Gastroesophageal sphincter (tissue), 3 donors: ENCODE measurements around the gene ARHGEF37.

Experiments used
- CTCF ChIP-seq, 4 experiments: fragments of 200-600 bp in 2 of 4; fragments of 450-650 bp in 2 of 4; sonication (generic) in 1 of 4; IDR thresholded peaks; one replicate each; pipeline ENCODE4 v1.5.1; 2017 to 2019; ENCODE audit warnings: antibody characterized with exemption in 4 of 4, mild to moderate bottlenecking in 2 of 4, moderate library complexity in 2 of 4
- EP300 ChIP-seq: sonication (generic); formaldehyde crosslinking; IDR thresholded peaks from one replicate; pipeline ENCODE4 v1.6.1; 2017; ENCODE audit warnings: antibody characterized with exemption, mild to moderate bottlenecking
- POLR2AphosphoS5 ChIP-seq: sonication (generic); formaldehyde crosslinking; IDR thresholded peaks from one replicate; pipeline ENCODE4 v1.6.1; 2017; ENCODE audit warnings: antibody characterized with exemption

- TF ChIP-seq POLR2AphosphoS5 (no peak), EP300 (no peak), CTCF (IDR thresholded peaks at IDR 0.05) (no peak)
Measured at GRCh38 chr5:149611326-149611725, 30.0 kb downstream of the ARHGEF37 start.
